CD4-positive, alpha-beta memory T cell (primary cell): ENCODE data around the gene TMEM62. TPM values are rescaled to one million over a fixed set of nuclear protein-coding genes. Genes with fewer than 3 reads are reported as not detected.

Experiments
- CTCF ChIA-PET: fragments of 350-600 bp; sonication (Branson Sonifier 250); formaldehyde crosslinking; loops from one replicate; lab custom pipeline; 2021; ENCODE audit warnings: inconsistent platforms; ENCODE audit not compliant: partially characterized antibody; lab: Charles Lee
- POLR2A ChIA-PET: fragments of 350-600 bp; sonication (Branson Sonifier 250); formaldehyde crosslinking; loops from one replicate; lab custom pipeline; 2021; ENCODE audit not compliant: partially characterized antibody; lab: Charles Lee
- DNase-seq, 5 donors: peaks; one replicate each; pipeline versions ENCODE4 v3.0.0 to v3.0.0-alpha.2; 2020 to 2022; ENCODE audit warnings: mixed read lengths in 1 of 5
- H3K27ac ChIP-seq: one replicate; pipeline ENCODE4 v1.7.0; 2013; ENCODE audit warnings: low read depth, low read length
- H3K27me3 ChIP-seq: 2 replicates; pipeline ENCODE4 v1.7.0; 2013; ENCODE audit warnings: mild to moderate bottlenecking, low read length, moderate library complexity; ENCODE audit not compliant: insufficient read depth
- H3K36me3 ChIP-seq: 2 replicates; pipeline ENCODE4 v1.7.0; 2013; ENCODE audit warnings: mild to moderate bottlenecking, low read length, moderate library complexity; ENCODE audit not compliant: insufficient read depth
- H3K4me1 ChIP-seq: 2 replicates; pipeline ENCODE4 v1.7.0; 2013; ENCODE audit warnings: mild to moderate bottlenecking, low read length, moderate library complexity; ENCODE audit not compliant: insufficient read depth
- H3K4me3 ChIP-seq, 2 donors: one replicate each; pipeline ENCODE4 v1.7.0; 2013; ENCODE audit warnings: low read length in 2 of 2, mild to moderate bottlenecking in 1 of 2
- H3K9me3 ChIP-seq, 2 donors: one replicate each; pipeline ENCODE4 v1.7.0; 2013; ENCODE audit warnings: low read length in 2 of 2, control low read depth in 1 of 2; ENCODE audit not compliant: control insufficient read depth in 1 of 2
- H3K27ac Mint-ChIP-seq, 7 donors: one replicate each; pipeline ENCODE4 v1.8.0; 2020 to 2021; ENCODE audit warnings: mixed read lengths in 7 of 7, mild to moderate bottlenecking in 6 of 7, inconsistent platforms in 3 of 7, moderate library complexity in 3 of 7
- H3K27me3 Mint-ChIP-seq, 2 donors: one replicate each; pipeline ENCODE4 v1.8.0; 2020 to 2021; ENCODE audit warnings: mixed read lengths in 2 of 2
- H3K36me3 Mint-ChIP-seq, 2 donors: one replicate each; pipeline ENCODE4 v1.8.0; 2020 to 2021; ENCODE audit warnings: mixed read lengths in 2 of 2, inconsistent platforms in 1 of 2, mild to moderate bottlenecking in 1 of 2
- H3K4me1 Mint-ChIP-seq, 4 donors: one replicate each; pipeline ENCODE4 v1.8.0; 2020 to 2021; ENCODE audit warnings: mixed read lengths in 4 of 4, mild to moderate bottlenecking in 1 of 4
- H3K4me3 Mint-ChIP-seq, 8 donors: one replicate each; pipeline ENCODE4 v1.8.0; 2020 to 2021; ENCODE audit warnings: mixed read lengths in 8 of 8, mild to moderate bottlenecking in 7 of 8, moderate library complexity in 6 of 8, inconsistent platforms in 3 of 8
- H3K9me3 Mint-ChIP-seq, 8 donors: one replicate each; pipeline ENCODE4 v1.8.0; 2020 to 2021; ENCODE audit warnings: mixed read lengths in 8 of 8, mild to moderate bottlenecking in 5 of 8, inconsistent platforms in 3 of 8, moderate library complexity in 1 of 8
- intact Hi-C: fragments of 100-400 bp; cut with micrococcal nuclease; formaldehyde crosslinking; loops from one replicate; pipeline ENCODE4 v1.15.1; 2023
- polyA plus RNA-seq, 2 donors: library from polyadenylated mRNA; unstranded; fragments of 300-500 nt; fragmentation: Illumina TruSeq; gene quantifications; one replicate each; pipeline ENCODE4 v1.2.3, GENCODE V29; 2021
- total RNA-seq, 2 experiments: library from RNA; stranded (reverse); gene quantifications; one replicate each; pipeline ENCODE4 v1.2.3, GENCODE V29; 2021

TMEM62 gene
- total and polyA plus RNA-seq, 4 experiments from 2014 or later: 3.2 to 17.4 (median 12.1) TPM

DNA sequence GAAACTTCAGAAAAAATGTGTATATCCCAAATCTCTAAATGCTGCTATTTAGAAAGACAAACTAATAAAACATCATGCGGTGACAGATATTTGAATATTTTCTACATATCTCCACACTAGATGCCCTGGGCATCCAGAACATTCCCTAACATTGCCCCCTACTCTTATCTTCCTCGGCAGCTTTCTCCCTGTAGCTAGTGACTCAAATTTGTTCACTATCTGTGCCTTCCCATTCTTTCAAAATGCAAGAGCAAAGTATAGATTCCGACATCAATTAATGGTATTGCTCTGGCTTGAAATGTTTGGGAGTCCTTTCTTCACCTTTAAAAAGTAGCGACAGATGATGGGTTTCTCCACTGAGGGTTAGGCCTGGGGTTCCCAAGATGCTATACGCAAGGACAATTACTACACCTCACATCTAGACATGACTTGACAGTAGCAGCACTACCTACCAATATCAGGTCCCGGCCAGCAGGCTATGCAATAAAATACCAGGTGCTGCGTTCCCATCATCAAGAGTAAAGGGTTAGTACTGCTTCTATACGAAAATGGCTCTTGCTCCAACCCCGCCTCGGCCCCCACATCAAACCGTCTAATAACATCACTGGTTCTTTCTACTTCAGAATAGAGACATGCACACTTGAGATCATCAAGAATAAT is 28.2 kb upstream of the TMEM62 start:
- H3K9me3 ChIP-seq: no peaks in the 10 kb centered on the region
- H3K4me1 ChIP-seq: peaks cover 50% of the 10 kb centered on the region

DNA sequence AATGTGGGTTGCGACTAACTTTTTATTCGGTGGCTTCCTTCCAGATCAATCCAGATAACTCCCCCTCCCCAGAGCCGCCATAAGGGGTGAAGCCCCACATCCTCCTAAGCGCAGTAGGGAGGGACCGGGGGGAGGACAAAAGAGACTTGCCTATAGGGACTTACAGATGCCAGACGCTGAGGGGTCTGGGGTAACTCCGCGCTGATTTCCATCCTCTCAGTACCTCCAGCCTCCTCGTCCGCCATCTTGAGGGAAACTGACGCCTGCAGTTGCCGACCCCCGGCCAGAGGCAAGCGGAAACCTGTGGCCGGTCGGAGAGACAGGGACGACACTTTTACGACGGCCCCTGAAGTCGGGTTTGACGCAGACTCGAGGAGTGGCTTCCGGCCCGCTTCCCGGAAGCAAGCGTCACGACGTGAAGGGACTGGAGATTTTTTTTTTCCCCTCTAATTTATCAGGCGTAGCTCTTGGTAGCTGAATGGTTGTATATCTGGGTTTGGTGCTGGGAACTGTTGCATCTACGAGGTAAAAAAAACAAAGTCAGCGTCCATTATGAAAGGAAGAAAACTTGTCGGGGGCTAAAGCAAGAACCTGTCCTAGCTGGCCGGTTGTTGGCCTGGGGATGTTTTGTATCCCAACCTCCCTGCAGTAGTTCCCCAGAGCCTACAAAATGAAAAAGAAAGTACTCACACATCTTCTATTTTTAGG is 27.5 kb upstream of the TMEM62 start, which contains the start of gene UBR1:
Gene UBR1, minus strand, starts transcription at position 261 of the 708 bp plus-strand sequence. Its CDS starts 16 bp downstream, at position 245.
- no peaks in the 10 kb centered on the region for H3K27me3 ChIP-seq
- peak within 1 kb of the TSS; percentile 68 to 87 for H3K4me3 ChIP-seq
- ChIA-PET CTCF (interaction anchor here (1.0 to 1.7 kb wide), 6 partner anchors 11 to 98 kb away, joined by 3 to 6 read pairs (median 4); partner anchors contain the start of gene CCNDBP1), POLR2A (interaction anchor here (0.6 to 2.3 kb wide), 12 partner anchors 8 to 833 kb away, joined by 3 to 12 read pairs (median 4); partner anchors contain the start of genes CCNDBP1, GANC, TMEM62 and TMEM87A)
- Mint-ChIP-seq H3K4me1 (peaks cover 35 to 56% (median 47%) of the 10 kb centered on the region in 4 donors), H3K4me3 (peak within 1 kb of the TSS; percentile 87 to 98 (median 94)), H3K27ac (peak within 1 kb of the TSS; percentile 98 to 100 (median 99)), H3K27me3 (peaks cover 0 to 2% of the 10 kb centered on the region in 2 donors), H3K9me3 (no peaks in the 10 kb centered on the region), H3K36me3 (peaks cover 18 to 38% of the 10 kb centered on the region in 2 donors)
- H3K9me3 ChIP-seq: no peaks in the 10 kb centered on the region
- H3K27ac ChIP-seq: peak within 1 kb of the TSS; percentile 93
- peak; percentile 88 to 92 (median 90) for DNase-seq
- peaks cover 47% of the 10 kb centered on the region for H3K4me1 ChIP-seq
- intact Hi-C loops: loop anchor here (1.0 to 5.0 kb wide), 5 partner anchors 17 to 224 kb away; partner anchors contain the start of genes CCNDBP1, LCMT2 and TMEM62
- H3K36me3 ChIP-seq: peaks cover 4% of the 10 kb centered on the region

More for the DNA sequence above, 28.2 kb upstream of the TMEM62 start:
- peak overlapping the region; percentile 87 to 98 (median 94) for H3K4me3 Mint-ChIP-seq
- H3K27ac Mint-ChIP-seq: peak overlapping the region; percentile 98 to 100 (median 99)
- CTCF ChIA-PET: interaction anchor here (1.7 kb wide), 1 partner anchor 99 kb away, joined by 5 read pairs; no protein-coding TSS in a partner anchor
- peaks cover 24 to 45% of the 10 kb centered on the region in 2 donors for H3K36me3 Mint-ChIP-seq
- no peaks in the 10 kb centered on the region for H3K9me3 Mint-ChIP-seq
- DNase-seq: peak in 1 of 5 donors; percentile 68
- H3K27me3 Mint-ChIP-seq: peaks cover 0 to 2% of the 10 kb centered on the region in 2 donors
- Histone ChIP-seq H3K4me3 (peak overlapping the region; percentile 68 to 87), H3K27ac (peak overlapping the region; percentile 93), H3K27me3 (no peaks in the 10 kb centered on the region), H3K36me3 (peaks cover 10% of the 10 kb centered on the region)
- POLR2A ChIA-PET: no interaction called here
- intact Hi-C loops: loop anchor here (5.0 kb wide), 1 partner anchor 47 kb away; no protein-coding TSS in a partner anchor
- H3K4me1 Mint-ChIP-seq: peaks cover 39 to 63% (median 52%) of the 10 kb centered on the region in 4 donors

DNA sequence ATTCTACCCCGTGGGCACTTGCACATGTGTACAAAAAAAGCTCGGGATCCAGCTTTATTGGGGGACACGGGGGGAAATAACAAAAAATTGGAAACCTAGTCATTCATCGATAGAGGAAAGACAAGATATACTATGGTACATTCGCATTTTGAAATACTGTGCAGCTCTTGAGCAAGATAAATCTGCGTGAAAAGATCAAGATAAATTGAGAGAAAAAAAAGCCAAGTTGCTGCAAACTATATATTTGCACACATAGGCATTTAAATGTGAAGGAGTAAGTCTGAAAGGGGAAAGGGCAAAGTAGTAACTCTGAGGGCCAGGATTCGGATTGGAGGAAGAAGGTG is 26.9 kb upstream of the TMEM62 start:
- no peaks in the 10 kb centered on the region for H3K9me3 Mint-ChIP-seq
- H3K4me3 ChIP-seq: peak overlapping the region; percentile 68 to 87
- H3K27me3 Mint-ChIP-seq: peaks cover 0 to 2% of the 10 kb centered on the region in 2 donors
- H3K4me1 ChIP-seq: peaks cover 42% of the 10 kb centered on the region
- CTCF ChIA-PET: interaction anchor here (1.0 to 1.7 kb wide), 6 partner anchors 11 to 98 kb away, joined by 3 to 6 read pairs (median 4); partner anchors contain the start of gene CCNDBP1
- H3K9me3 ChIP-seq: no peaks in the 10 kb centered on the region
- peaks cover 30 to 51% (median 41%) of the 10 kb centered on the region in 4 donors for H3K4me1 Mint-ChIP-seq
- intact Hi-C loops: loop anchor here (1.0 to 5.0 kb wide), 5 partner anchors 17 to 224 kb away; partner anchors contain the start of genes CCNDBP1, LCMT2 and TMEM62
- H3K36me3 Mint-ChIP-seq: peaks cover 13 to 34% of the 10 kb centered on the region in 2 donors
- no peaks in the 10 kb centered on the region for H3K27me3 ChIP-seq
- POLR2A ChIA-PET: interaction anchor here (0.6 to 2.3 kb wide), 12 partner anchors 8 to 833 kb away, joined by 3 to 12 read pairs (median 4); partner anchors contain the start of genes CCNDBP1, GANC, TMEM62 and TMEM87A
- peak overlapping the region; percentile 93 for H3K27ac ChIP-seq
- H3K36me3 ChIP-seq: no peaks in the 10 kb centered on the region
- peak in 1 of 5 donors; percentile 2 for DNase-seq
- peak overlapping the region; percentile 87 to 98 (median 94) for H3K4me3 Mint-ChIP-seq
- peak overlapping the region; percentile 98 to 100 (median 99) for H3K27ac Mint-ChIP-seq

- no peaks in the 10 kb centered on the region for H3K27me3 ChIP-seq
- H3K36me3 ChIP-seq: no peaks in the 10 kb centered on the region
- ChIA-PET POLR2A (interaction anchor here (1.6 to 2.3 kb wide), 3 partner anchors 25 to 78 kb away, joined by 3 to 10 read pairs (median 7); partner anchors contain the start of genes CCNDBP1 and TMEM62), CTCF (no interaction called here)
- no peaks in the 10 kb centered on the region for H3K9me3 Mint-ChIP-seq
- intact Hi-C loops: loop anchor here (5.0 kb wide), 1 partner anchor 45 kb away; no protein-coding TSS in a partner anchor
- peaks cover 34% of the 10 kb centered on the region for H3K4me1 ChIP-seq
- no peak overlapping the region for H3K4me3 Mint-ChIP-seq
- peaks cover 5 to 25% of the 10 kb centered on the region in 2 donors for H3K36me3 Mint-ChIP-seq
- H3K27ac Mint-ChIP-seq: no peak overlapping the region
- DNase-seq: no peak
- H3K27me3 Mint-ChIP-seq: peaks cover 0 to 2% of the 10 kb centered on the region in 2 donors
- H3K27ac ChIP-seq: no peak overlapping the region
- no peaks in the 10 kb centered on the region for H3K9me3 ChIP-seq
- H3K4me3 ChIP-seq: no peak overlapping the region
- peaks cover 23 to 41% (median 32%) of the 10 kb centered on the region in 4 donors for H3K4me1 Mint-ChIP-seq
These were observed 25.6 kb upstream of the TMEM62 start for GRCh38 chr15:43107751-43108150.

- no peak overlapping the region for H3K27ac ChIP-seq
- POLR2A ChIA-PET: no interaction called here
- peaks cover 3 to 8% (median 4%) of the 10 kb centered on the region in 4 donors for H3K4me1 Mint-ChIP-seq
- peaks cover 0 to 6% of the 10 kb centered on the region in 2 donors for H3K27me3 Mint-ChIP-seq
- no peak overlapping the region for H3K4me3 Mint-ChIP-seq
- H3K27me3 ChIP-seq: no peaks in the 10 kb centered on the region
- intact Hi-C loops: no loop called here
- no peak for DNase-seq
- H3K27ac Mint-ChIP-seq: no peak overlapping the region
- H3K36me3 Mint-ChIP-seq: peaks cover 0 to under 1% of the 10 kb centered on the region in 2 donors
- no peaks in the 10 kb centered on the region for H3K36me3 ChIP-seq
- CTCF ChIA-PET: interaction anchor here (0.7 kb wide), 1 partner anchor 93 kb away, joined by 3 read pairs; no protein-coding TSS in a partner anchor
- H3K4me3 ChIP-seq: no peak overlapping the region
- no peaks in the 10 kb centered on the region for H3K9me3 Mint-ChIP-seq
- peaks cover 6% of the 10 kb centered on the region for H3K4me1 ChIP-seq
- no peaks in the 10 kb centered on the region for H3K9me3 ChIP-seq
These were observed 22.0 kb upstream of the TMEM62 start for GRCh38 chr15:43111354-43111753.

DNA sequence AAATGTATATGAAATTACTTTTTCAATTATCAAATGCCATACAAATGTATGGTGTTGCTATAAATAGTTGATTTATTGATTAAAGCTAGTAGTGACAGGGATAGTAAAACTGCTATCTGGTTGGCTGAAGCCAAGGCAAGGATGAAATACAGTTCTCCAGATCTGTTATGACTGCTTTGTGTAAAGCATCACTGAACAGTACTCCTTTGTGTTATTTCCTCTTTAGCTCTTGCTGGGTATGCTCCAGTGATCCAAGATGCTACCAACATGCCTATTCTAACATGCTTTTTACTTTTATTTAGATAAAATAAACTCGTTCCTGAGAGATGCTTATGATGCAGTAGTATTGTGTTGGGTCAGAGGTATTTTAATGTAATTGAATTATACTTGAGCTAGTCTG is 15.1 kb upstream of the TMEM62 start:
- CTCF ChIA-PET: no interaction called here
- H3K9me3 Mint-ChIP-seq: no peaks in the 10 kb centered on the region
- no peak for DNase-seq
- intact Hi-C loops: no loop called here
- POLR2A ChIA-PET: interaction anchor here (1.7 kb wide), 1 partner anchor 12 kb away, joined by 4 read pairs; no protein-coding TSS in a partner anchor
- H3K27me3 Mint-ChIP-seq: peaks cover 4% of the 10 kb centered on the region in 2 donors
- H3K27ac Mint-ChIP-seq: no peak overlapping the region
- Histone ChIP-seq H3K4me1 (peaks cover 11% of the 10 kb centered on the region), H3K27ac (no peak overlapping the region), H3K9me3 (no peaks in the 10 kb centered on the region), H3K36me3 (no peaks in the 10 kb centered on the region), H3K4me3 (no peak overlapping the region), H3K27me3 (no peaks in the 10 kb centered on the region)
- H3K4me3 Mint-ChIP-seq: no peak overlapping the region
- H3K36me3 Mint-ChIP-seq: no peaks in the 10 kb centered on the region
- peaks cover 10 to 14% (median 12%) of the 10 kb centered on the region in 4 donors for H3K4me1 Mint-ChIP-seq
